HepG2 (cell line): ENCODE data around the gene TMF1. TPM values are rescaled to one million over a fixed set of nuclear protein-coding genes. Genes with fewer than 3 reads are reported as not detected.

Experiments
- ATRX ChIP-seq: sonication (generic); formaldehyde crosslinking; IDR thresholded peaks from 2 replicates; pipeline ENCODE4 v1.4.0; 2020; ENCODE audit warnings: missing genetic modification reagents, borderline replicate concordance
- KLF12 ChIP-seq: sonication (generic); formaldehyde crosslinking; IDR thresholded peaks from 2 replicates; pipeline ENCODE4 v1.4.0; 2020; ENCODE audit warnings: missing genetic modification reagents, borderline replicate concordance
- MATR3 ChIP-seq: sonication (generic); formaldehyde crosslinking; IDR thresholded peaks from 2 replicates; pipeline ENCODE4 v1.4.0; 2020; ENCODE audit warnings: missing genetic modification reagents
- MAZ ChIP-seq, 2 experiments: sonication (generic) in 1 of 2; formaldehyde crosslinking in 1 of 2; IDR thresholded peaks; 2 replicates each; pipeline versions ENCODE4 v1.5.0 to v1.6.1; 2012 to 2020; ENCODE audit warnings: low read depth in 2 of 2, mild to moderate bottlenecking in 2 of 2, borderline replicate concordance in 1 of 2, improper control_type of control experiment in 1 of 2, low read length in 1 of 2, missing genetic modification reagents in 1 of 2, moderate library complexity in 1 of 2
- NPAS2 ChIP-seq: sonication (generic); formaldehyde crosslinking; IDR thresholded peaks from 2 replicates; pipeline ENCODE4 v1.8.0; 2022; ENCODE audit warnings: mild to moderate bottlenecking, missing genetic modification reagents, borderline replicate concordance
- ONECUT2 ChIP-seq: sonication (generic); formaldehyde crosslinking; IDR thresholded peaks from 2 replicates; pipeline ENCODE4 v1.4.0; 2020; ENCODE audit warnings: missing genetic modification reagents
- PPARG ChIP-seq: conservative IDR thresholded peaks from 2 replicates; pipeline ENCODE4 v1.6.1; 2016; ENCODE audit warnings: missing biosample characterization, missing genetic modification reagents
- SIN3A ChIP-seq: IDR thresholded peaks from 2 replicates; pipeline ENCODE4 v1.6.1; 2011; ENCODE audit warnings: low read depth, mild to moderate bottlenecking, control low read depth, low read length, borderline replicate concordance
- STAT5B ChIP-seq: sonication (generic); formaldehyde crosslinking; IDR thresholded peaks from 2 replicates; pipeline ENCODE4 v1.4.0; 2020; ENCODE audit warnings: missing genetic modification reagents
- ZNF496 ChIP-seq: sonication (generic); formaldehyde crosslinking; IDR thresholded peaks from 2 replicates; pipeline ENCODE4 v1.8.1; 2023; ENCODE audit warnings: mild to moderate bottlenecking, moderate library complexity, missing genetic modification reagents; ENCODE audit not compliant: insufficient replicate concordance
- ZNF563 ChIP-seq: sonication (generic); formaldehyde crosslinking; IDR thresholded peaks from 2 replicates; pipeline ENCODE4 v1.8.0; 2022; ENCODE audit warnings: mild to moderate bottlenecking, moderate library complexity, missing genetic modification reagents
- ZNF776 ChIP-seq: sonication (generic); formaldehyde crosslinking; IDR thresholded peaks from 2 replicates; pipeline ENCODE4 v1.4.0; 2020; ENCODE audit warnings: mild to moderate bottlenecking, missing genetic modification reagents
- polyA plus RNA-seq, 8 experiments: library from polyadenylated mRNA; depleted of rRNA in 3 of 8; stranded (reverse) in 7 of 8; unstranded in 1 of 8; fragments of >200 nt; fragmentation: Illumina TruSeq in 4 of 8; extraction: Trizol in 4 of 8; gene quantifications; 2 replicates each; pipeline versions ENCODE4 v1.2.1 to v1.2.3, GENCODE V29; 2011 to 2016; ENCODE audit warnings: low read depth in 4 of 8, missing spikeins in 1 of 8, mixed read lengths in 1 of 8; ENCODE audit not compliant: insufficient read depth in 1 of 8
- total RNA-seq, 5 experiments: library from RNA; depleted of rRNA; stranded (reverse); fragments of >200 nt; fragmentation: Illumina TruSeq; extraction: Trizol; gene quantifications; 2 replicates each; pipeline ENCODE4 v1.2.3, GENCODE V29; 2016; ENCODE audit warnings: low read depth in 1 of 5
- TF ChIP-seq, protein P1 (sequence below): sonication (generic); formaldehyde crosslinking; conservative IDR thresholded peaks from 2 replicates; pipeline ENCODE4 v1.4.0; 2020; ENCODE audit warnings: mild to moderate bottlenecking, missing genetic modification reagents, moderate library complexity
- TF ChIP-seq, protein P2 (sequence below): sonication (generic); formaldehyde crosslinking; IDR thresholded peaks from 2 replicates; pipeline ENCODE4 v1.4.0; 2020; ENCODE audit warnings: missing genetic modification reagents; ENCODE audit errors: not compliant biosample characterization
- TF ChIP-seq, protein P3 (sequence below): IDR thresholded peaks from 2 replicates; pipeline ENCODE4 v1.6.1; 2016; ENCODE audit warnings: missing compliant biosample characterization, missing genetic modification reagents, borderline replicate concordance
- TF ChIP-seq, protein P4 (sequence below): sonication (generic); formaldehyde crosslinking; IDR thresholded peaks from 2 replicates; pipeline ENCODE4 v1.4.0; 2020; ENCODE audit warnings: mild to moderate bottlenecking, missing genetic modification reagents, borderline replicate concordance
- TF ChIP-seq, protein P5 (sequence below): sonication (generic); formaldehyde crosslinking; IDR thresholded peaks from 2 replicates; pipeline ENCODE4 v1.5.0; 2020; ENCODE audit warnings: missing genetic modification reagents
- TF ChIP-seq, protein P6 (sequence below): sonication (generic); formaldehyde crosslinking; IDR thresholded peaks from 2 replicates; pipeline ENCODE4 v1.5.1; 2020; ENCODE audit warnings: mild to moderate bottlenecking, missing genetic modification reagents, borderline replicate concordance

The TMF1 gene
- total and polyA plus RNA-seq, 2 of the 13 experiments (the other 11 are each of a cell fraction or from before 2014, with no cell fraction given) = 12.1 to 38.4 TPM

DNA sequence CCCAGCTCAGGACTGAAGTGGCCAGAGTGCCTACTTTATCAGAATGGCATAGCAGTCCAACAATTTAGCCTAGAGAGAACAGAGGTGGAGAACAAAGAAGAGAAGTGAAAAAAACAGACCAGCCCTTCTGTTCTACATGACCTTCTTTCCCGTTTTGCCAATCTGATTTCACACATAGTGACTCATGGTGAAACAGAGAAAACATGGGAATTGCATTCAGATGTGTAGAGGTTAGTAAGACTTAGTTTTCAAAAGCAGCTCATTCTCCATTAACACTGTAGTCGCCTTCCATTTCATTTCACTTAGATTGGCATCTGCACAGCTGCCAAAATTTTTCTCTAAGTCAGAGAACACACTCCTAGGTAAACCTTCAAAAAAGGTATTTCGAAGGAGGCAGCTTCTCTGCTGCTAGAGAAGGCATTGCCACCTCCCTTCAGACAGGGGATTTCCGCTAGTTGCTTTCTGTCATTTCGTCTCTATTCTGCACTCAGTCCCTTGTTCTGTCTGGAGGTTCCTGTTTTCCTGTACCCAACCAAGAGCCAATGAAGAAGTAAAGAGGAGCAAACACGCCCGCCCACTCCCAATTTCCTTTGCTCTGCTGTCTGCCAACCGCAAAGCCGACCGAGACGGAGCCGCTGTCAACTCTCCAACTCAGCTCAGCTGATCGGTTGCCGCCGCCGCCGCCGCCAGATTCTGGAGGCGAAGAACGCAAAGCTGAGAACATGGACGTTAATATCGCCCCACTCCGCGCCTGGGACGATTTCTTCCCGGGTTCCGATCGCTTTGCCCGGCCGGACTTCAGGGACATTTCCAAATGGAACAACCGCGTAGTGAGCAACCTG is 32.4 kb upstream of the TMF1 start, which contains the start of gene ARL6IP5 (continued):
- TF ChIP-seq, protein P1, sequence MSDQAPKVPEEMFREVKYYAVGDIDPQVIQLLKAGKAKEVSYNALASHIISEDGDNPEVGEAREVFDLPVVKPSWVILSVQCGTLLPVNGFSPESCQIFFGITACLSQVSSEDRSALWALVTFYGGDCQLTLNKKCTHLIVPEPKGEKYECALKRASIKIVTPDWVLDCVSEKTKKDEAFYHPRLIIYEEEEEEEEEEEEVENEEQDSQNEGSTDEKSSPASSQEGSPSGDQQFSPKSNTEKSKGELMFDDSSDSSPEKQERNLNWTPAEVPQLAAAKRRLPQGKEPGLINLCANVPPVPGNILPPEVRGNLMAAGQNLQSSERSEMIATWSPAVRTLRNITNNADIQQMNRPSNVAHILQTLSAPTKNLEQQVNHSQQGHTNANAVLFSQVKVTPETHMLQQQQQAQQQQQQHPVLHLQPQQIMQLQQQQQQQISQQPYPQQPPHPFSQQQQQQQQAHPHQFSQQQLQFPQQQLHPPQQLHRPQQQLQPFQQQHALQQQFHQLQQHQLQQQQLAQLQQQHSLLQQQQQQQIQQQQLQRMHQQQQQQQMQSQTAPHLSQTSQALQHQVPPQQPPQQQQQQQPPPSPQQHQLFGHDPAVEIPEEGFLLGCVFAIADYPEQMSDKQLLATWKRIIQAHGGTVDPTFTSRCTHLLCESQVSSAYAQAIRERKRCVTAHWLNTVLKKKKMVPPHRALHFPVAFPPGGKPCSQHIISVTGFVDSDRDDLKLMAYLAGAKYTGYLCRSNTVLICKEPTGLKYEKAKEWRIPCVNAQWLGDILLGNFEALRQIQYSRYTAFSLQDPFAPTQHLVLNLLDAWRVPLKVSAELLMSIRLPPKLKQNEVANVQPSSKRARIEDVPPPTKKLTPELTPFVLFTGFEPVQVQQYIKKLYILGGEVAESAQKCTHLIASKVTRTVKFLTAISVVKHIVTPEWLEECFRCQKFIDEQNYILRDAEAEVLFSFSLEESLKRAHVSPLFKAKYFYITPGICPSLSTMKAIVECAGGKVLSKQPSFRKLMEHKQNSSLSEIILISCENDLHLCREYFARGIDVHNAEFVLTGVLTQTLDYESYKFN (CRISPR knock-in tag) = peak; percentile 11; the same call in 1 of the 2 replicates
- TF ChIP-seq MATR3 (CRISPR knock-in tag) = no peak
- TF ChIP-seq ZNF496 (CRISPR knock-in tag) = no peak
- TF ChIP-seq, protein P2, sequence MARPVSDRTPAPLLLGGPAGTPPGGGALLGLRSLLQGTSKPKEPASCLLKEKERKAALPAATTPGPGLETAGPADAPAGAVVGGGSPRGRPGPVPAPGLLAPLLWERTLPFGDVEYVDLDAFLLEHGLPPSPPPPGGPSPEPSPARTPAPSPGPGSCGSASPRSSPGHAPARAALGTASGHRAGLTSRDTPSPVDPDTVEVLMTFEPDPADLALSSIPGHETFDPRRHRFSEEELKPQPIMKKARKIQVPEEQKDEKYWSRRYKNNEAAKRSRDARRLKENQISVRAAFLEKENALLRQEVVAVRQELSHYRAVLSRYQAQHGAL (CRISPR knock-in tag) = no peak
- TF ChIP-seq NPAS2 = no peak
- TF ChIP-seq, protein P3, sequence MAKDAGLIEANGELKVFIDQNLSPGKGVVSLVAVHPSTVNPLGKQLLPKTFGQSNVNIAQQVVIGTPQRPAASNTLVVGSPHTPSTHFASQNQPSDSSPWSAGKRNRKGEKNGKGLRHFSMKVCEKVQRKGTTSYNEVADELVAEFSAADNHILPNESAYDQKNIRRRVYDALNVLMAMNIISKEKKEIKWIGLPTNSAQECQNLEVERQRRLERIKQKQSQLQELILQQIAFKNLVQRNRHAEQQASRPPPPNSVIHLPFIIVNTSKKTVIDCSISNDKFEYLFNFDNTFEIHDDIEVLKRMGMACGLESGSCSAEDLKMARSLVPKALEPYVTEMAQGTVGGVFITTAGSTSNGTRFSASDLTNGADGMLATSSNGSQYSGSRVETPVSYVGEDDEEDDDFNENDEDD (CRISPR knock-in tag) = peak; percentile 39; the same call in 1 of the 2 replicates
- TF ChIP-seq ZNF776 (CRISPR knock-in tag) = no peak
- no peak for TF ChIP-seq MAZ (IDR thresholded peaks at IDR 0.05; ENCODE audit: borderline replicate concordance, low read depth, low read length)
- TF ChIP-seq MAZ (CRISPR knock-in tag; IDR thresholded peaks at IDR 0.05; ENCODE audit: low read depth) = no peak
- no peak for TF ChIP-seq ZNF563 (CRISPR knock-in tag)
- TF ChIP-seq STAT5B (CRISPR knock-in tag) = no peak
- TF ChIP-seq, protein P4, sequence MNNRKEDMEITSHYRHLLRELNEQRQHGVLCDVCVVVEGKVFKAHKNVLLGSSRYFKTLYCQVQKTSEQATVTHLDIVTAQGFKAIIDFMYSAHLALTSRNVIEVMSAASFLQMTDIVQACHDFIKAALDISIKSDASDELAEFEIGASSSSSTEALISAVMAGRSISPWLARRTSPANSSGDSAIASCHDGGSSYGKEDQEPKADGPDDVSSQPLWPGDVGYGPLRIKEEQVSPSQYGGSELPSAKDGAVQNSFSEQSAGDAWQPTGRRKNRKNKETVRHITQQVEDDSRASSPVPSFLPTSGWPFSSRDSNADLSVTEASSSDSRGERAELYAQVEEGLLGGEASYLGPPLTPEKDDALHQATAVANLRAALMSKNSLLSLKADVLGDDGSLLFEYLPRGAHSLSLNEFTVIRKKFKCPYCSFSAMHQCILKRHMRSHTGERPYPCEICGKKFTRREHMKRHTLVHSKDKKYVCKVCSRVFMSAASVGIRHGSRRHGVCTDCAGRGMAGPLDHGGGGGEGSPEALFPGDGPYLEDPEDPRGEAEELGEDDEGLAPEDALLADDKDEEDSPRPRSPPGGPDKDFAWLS (CRISPR knock-in tag) = no peak
- no peak for TF ChIP-seq KLF12 (CRISPR knock-in tag)
- TF ChIP-seq, protein P5, sequence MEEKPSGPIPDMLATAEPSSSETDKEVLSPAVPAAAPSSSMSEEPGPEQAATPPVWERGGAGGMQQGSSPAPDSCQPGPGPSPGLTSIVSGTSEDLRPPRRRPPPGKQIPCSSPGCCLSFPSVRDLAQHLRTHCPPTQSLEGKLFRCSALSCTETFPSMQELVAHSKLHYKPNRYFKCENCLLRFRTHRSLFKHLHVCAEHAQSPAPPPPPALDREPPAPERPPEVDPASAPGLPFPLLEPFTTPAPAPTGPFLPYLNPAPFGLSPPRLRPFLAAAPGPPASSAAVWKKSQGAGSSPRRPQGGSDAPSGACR = no peak
- no peak for TF ChIP-seq ATRX (CRISPR knock-in tag)
- no peak; the same call in 1 of the 2 replicates for TF ChIP-seq SIN3A
- TF ChIP-seq, protein P6, sequence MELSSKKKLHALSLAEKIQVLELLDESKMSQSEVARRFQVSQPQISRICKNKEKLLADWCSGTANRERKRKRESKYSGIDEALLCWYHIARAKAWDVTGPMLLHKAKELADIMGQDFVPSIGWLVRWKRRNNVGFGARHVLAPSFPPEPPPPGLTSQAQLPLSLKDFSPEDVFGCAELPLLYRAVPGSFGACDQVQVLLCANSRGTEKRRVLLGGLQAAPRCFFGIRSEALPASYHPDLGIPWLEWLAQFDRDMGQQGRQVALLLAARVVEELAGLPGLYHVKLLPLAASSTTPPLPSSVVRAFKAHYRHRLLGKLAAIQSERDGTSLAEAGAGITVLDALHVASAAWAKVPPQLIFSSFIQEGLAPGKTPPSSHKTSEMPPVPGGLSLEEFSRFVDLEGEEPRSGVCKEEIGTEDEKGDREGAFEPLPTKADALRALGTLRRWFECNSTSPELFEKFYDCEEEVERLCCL (CRISPR knock-in tag) = no peak
- TF ChIP-seq ONECUT2 (CRISPR knock-in tag) = no peak
- TF ChIP-seq PPARG (CRISPR knock-in tag) = no peak
